Neuronal stem cell (in vitro differentiated cells): Measurements from ENCODE around the gene IGSF11.

ENCODE experiments used
- DNase-seq: peaks from one replicate; pipeline ENCODE4 v3.0.0-alpha.2; 2013; ENCODE audit warnings: low spot score
- H2AFZ ChIP-seq: one replicate; pipeline ENCODE4 v1.6.1; 2013; ENCODE audit warnings: mild to moderate bottlenecking, low read length, inconsistent platforms
- H2AK5ac ChIP-seq: 2 replicates; pipeline ENCODE4 v1.6.1; 2013; ENCODE audit warnings: low read depth, mild to moderate bottlenecking, inconsistent platforms, low read length, moderate library complexity, mixed read lengths
- H2BK120ac ChIP-seq: 2 replicates; pipeline ENCODE4 v1.6.1; 2013; ENCODE audit warnings: low read depth, mild to moderate bottlenecking, inconsistent platforms, low read length, moderate library complexity, mixed read lengths
- H2BK12ac ChIP-seq: one replicate; pipeline ENCODE4 v1.6.1; 2013; ENCODE audit warnings: low read length, inconsistent platforms
- H2BK15ac ChIP-seq: 2 replicates; pipeline ENCODE4 v1.6.1; 2013; ENCODE audit warnings: mild to moderate bottlenecking, low read length, inconsistent platforms, mixed read lengths
- H2BK5ac ChIP-seq: one replicate; pipeline ENCODE4 v1.6.1; 2013; ENCODE audit warnings: inconsistent platforms, mild to moderate bottlenecking, low read length, moderate library complexity
- H3K14ac ChIP-seq: one replicate; pipeline ENCODE4 v1.6.1; 2013; ENCODE audit warnings: low read length, inconsistent platforms
- H3K18ac ChIP-seq: 2 replicates; pipeline ENCODE4 v1.6.1; 2013; ENCODE audit warnings: low read length, inconsistent platforms
- H3K23ac ChIP-seq: 2 replicates; pipeline ENCODE4 v1.6.1; 2013; ENCODE audit warnings: low read depth, mild to moderate bottlenecking, mixed read lengths, low read length, inconsistent platforms; ENCODE audit not compliant: poor library complexity
- H3K27ac ChIP-seq: replicated peaks from 3 replicates; pipeline ENCODE4 v1.5.1; 2013; ENCODE audit warnings: low read length, inconsistent platforms
- H3K27me3 ChIP-seq, 3 experiments: 2 replicates each; pipeline ENCODE4 v1.6.1; 2013; ENCODE audit warnings: low read length in 3 of 3, mild to moderate bottlenecking in 2 of 3, inconsistent platforms in 1 of 3, low read depth in 1 of 3, mixed read lengths in 1 of 3, moderate library complexity in 1 of 3; ENCODE audit not compliant: control insufficient read depth in 3 of 3, insufficient read depth in 3 of 3
- H3K36me3 ChIP-seq, 2 donors: replicated peaks in 1 of 2; 2 replicates each; pipeline ENCODE4 v1.6.1; 2013; ENCODE audit warnings: low read length in 2 of 2; ENCODE audit not compliant: control insufficient read depth in 2 of 2, insufficient read depth in 2 of 2
- H3K4ac ChIP-seq: 2 replicates; pipeline ENCODE4 v1.6.1; 2013; ENCODE audit warnings: inconsistent platforms, mild to moderate bottlenecking, low read length, moderate library complexity
- H3K4me1 ChIP-seq, 2 donors: 1 replicate in 1 of 2; 2 replicates in 1 of 2; pipeline ENCODE4 v1.6.1; 2013; ENCODE audit warnings: low read length in 2 of 2, low read depth in 1 of 2; ENCODE audit not compliant: control insufficient read depth in 2 of 2, insufficient read depth in 1 of 2
- H3K4me2 ChIP-seq: one replicate; pipeline ENCODE4 v1.6.1; 2013; ENCODE audit warnings: mild to moderate bottlenecking, low read length, inconsistent platforms; ENCODE audit not compliant: insufficient read depth, poor library complexity, severe bottlenecking
- H3K4me3 ChIP-seq, 2 donors: 2 replicates each; pipeline ENCODE4 v1.5.1; 2013; ENCODE audit warnings: low read length in 2 of 2, mild to moderate bottlenecking in 2 of 2, inconsistent platforms in 1 of 2, moderate library complexity in 1 of 2
- H3K79me1 ChIP-seq: one replicate; pipeline ENCODE4 v1.6.1; 2013; ENCODE audit warnings: low read depth, mild to moderate bottlenecking, inconsistent platforms, low read length, moderate library complexity
- H3K9ac ChIP-seq: one replicate; pipeline ENCODE4 v1.6.1; 2013; ENCODE audit warnings: mild to moderate bottlenecking, low read depth, low read length, inconsistent platforms; ENCODE audit not compliant: poor library complexity
- H3K9me3 ChIP-seq, 2 donors: replicated peaks in 1 of 2; 2 replicates each; pipeline versions ENCODE3 to v1.6.1; 2013; ENCODE audit warnings: low read length in 2 of 2, mild to moderate bottlenecking in 2 of 2, inconsistent platforms in 1 of 2, low read depth in 1 of 2, mixed read lengths in 1 of 2, moderate library complexity in 1 of 2; ENCODE audit not compliant: control insufficient read depth in 2 of 2, insufficient read depth in 1 of 2
- H4K8ac ChIP-seq: one replicate; pipeline ENCODE4 v1.6.1; 2013; ENCODE audit warnings: low read depth, mild to moderate bottlenecking, inconsistent platforms, low read length, moderate library complexity
- H4K91ac ChIP-seq: one replicate; pipeline ENCODE4 v1.6.1; 2013; ENCODE audit warnings: low read length, low read depth, mild to moderate bottlenecking, inconsistent platforms; ENCODE audit not compliant: poor library complexity
- WGBS, 2 donors: extraction: QIAGEN DNeasy Blood & Tissue Kit; methylation state at CpG; one replicate each; pipeline ENCODE4 v1.1.7; 2013; ENCODE audit warnings: missing lambda C conversion rate in 2 of 2, mixed read lengths in 1 of 2; ENCODE audit not compliant: insufficient read length in 2 of 2, insufficient replicate concordance in 1 of 2; ENCODE audit errors: extremely low coverage in 2 of 2; 5-methylcytosine and 5-hydroxymethylcytosine counted together

The IGSF11 gene

DNA sequence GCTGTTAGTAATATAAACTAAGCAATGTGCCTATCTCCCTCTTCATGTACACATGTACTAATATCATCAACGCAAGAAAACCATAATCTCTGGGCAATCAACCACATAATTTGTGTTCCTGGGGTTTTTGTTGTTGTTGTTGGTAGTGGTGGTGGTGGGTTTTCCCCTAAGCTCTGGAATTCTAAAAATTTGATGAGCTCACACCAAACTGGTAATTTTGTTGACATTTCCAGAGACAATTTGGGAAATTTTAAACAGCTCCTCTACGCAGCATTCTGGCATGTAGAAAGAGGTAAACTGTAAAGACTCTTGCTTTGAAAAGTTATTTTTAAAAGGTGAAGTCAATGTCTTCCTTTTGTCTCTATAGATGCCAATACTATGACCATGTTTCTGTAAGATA is 126.7 kb downstream of the IGSF11 start:
- H2AK5ac ChIP-seq: no peak overlapping the region
- H3K36me3 ChIP-seq: no peaks in the 10 kb centered on the region
- no peak overlapping the region for H3K4me3 ChIP-seq
- no CpG with 5 or more reads among the region's 2 CpGs for WGBS, 2 donors
- no peak overlapping the region for H3K27ac ChIP-seq
- H3K18ac ChIP-seq: no peak overlapping the region
- H2BK12ac ChIP-seq: no peak overlapping the region
- no peak overlapping the region for H3K9ac ChIP-seq
- no peak overlapping the region for H3K4me2 ChIP-seq
- no peaks in the 10 kb centered on the region for H3K4me1 ChIP-seq
- peaks cover 0 to 1% of the 10 kb centered on the region in 2 donors for H3K9me3 ChIP-seq
- H4K8ac ChIP-seq: no peak overlapping the region
- no peak overlapping the region for H3K4ac ChIP-seq
- no peak overlapping the region for H2BK120ac ChIP-seq
- no peak overlapping the region for H2AFZ ChIP-seq
- no peak overlapping the region for H2BK15ac ChIP-seq
- no peak overlapping the region for H4K91ac ChIP-seq
- H2BK5ac ChIP-seq: no peak overlapping the region
- H3K14ac ChIP-seq: no peak overlapping the region
- H3K23ac ChIP-seq: no peak overlapping the region
- no peak for DNase-seq
- H3K27me3 ChIP-seq: no peaks in the 10 kb centered on the region
- H3K79me1 ChIP-seq: no peaks in the 10 kb centered on the region

DNA sequence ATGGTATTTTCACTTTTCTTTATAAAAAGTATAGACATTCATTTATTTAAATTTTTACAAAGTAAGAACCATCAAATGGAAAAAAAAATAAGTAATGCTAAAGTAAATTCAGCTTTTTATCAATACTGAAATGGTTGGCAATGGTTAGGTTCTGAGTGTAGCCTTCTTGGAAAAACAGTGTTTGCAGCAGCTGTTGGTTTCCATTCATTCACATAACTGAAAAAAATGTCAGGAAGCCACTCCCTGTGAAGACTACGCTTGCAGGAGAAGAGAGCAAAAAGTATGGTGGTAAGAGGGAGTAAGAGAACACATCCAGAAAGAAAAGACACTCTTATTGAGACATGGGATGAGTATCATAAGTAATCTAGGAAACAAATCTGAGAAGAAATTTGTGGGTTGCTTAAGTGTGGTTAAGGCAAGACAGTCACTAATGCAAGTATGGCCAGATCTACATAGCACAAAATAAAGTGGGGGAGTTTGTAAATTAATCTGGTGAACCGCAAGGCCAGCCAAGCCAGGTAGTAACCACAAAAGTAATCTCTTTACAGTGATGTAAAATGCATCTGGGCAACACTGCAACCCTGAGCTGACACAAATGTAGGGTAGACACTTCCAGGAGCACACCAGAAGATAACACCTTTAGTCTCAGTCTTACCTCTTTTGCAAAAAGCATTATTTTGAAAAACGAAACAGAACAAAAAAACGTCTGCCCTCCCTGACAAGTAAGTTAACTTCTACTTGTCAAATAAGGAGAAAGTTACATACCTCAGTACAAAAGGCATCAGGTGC is 133.7 kb downstream of the IGSF11 start:
- Histone ChIP-seq H4K8ac (no peak overlapping the region), H3K27me3 (no peaks in the 10 kb centered on the region), H4K91ac (no peak overlapping the region), H3K9me3 (no peaks in the 10 kb centered on the region), H3K4me2 (no peak overlapping the region), H3K36me3 (no peaks in the 10 kb centered on the region), H2AK5ac (no peak overlapping the region), H3K23ac (no peak overlapping the region), H3K18ac (no peak overlapping the region), H2BK120ac (no peak overlapping the region), H3K4ac (no peak overlapping the region), H3K14ac (no peak overlapping the region), H3K9ac (no peak overlapping the region), H2BK5ac (no peak overlapping the region), H3K27ac (no peak overlapping the region), H3K4me3 (peak overlapping the region in 1 of 2 donors; percentile 66), H3K4me1 (no peaks in the 10 kb centered on the region), H2AFZ (no peak overlapping the region), H2BK15ac (no peak overlapping the region), H3K79me1 (no peaks in the 10 kb centered on the region), H2BK12ac (no peak overlapping the region)
- DNase-seq: no peak
- WGBS, 2 donors: no CpG with 5 or more reads among the region's 4 CpGs

DNA sequence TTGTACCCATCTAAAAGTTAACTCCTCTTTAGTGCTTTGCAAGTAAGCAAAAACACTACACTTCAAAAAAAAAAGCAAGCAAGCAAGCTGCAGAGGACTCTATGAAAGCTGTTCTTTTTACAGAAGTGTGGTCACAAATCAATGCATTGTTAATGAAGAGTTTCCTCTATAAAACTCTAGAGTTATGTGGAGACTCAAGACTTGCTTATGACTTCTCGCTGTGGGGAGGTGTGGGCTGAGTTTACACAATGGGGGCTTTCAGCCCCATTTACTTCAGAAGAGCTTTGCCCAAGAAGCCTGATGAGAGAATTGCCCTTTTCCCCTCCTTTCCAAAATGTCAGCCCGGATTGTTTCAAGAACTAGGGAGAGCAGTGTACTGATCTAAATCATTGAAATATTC is 144.4 kb downstream of the IGSF11 start:
- no CpG with 5 or more reads among the region's 2 CpGs for WGBS, 2 donors
- Histone ChIP-seq H2BK12ac (no peak overlapping the region), H3K4ac (no peak overlapping the region), H4K8ac (no peak overlapping the region), H3K27me3 (no peaks in the 10 kb centered on the region), H2AK5ac (no peak overlapping the region), H3K14ac (no peak overlapping the region), H3K23ac (no peak overlapping the region), H2AFZ (no peak overlapping the region), H3K18ac (no peak overlapping the region), H3K79me1 (no peaks in the 10 kb centered on the region), H3K27ac (no peak overlapping the region), H2BK15ac (no peak overlapping the region), H2BK5ac (no peak overlapping the region), H3K4me3 (no peak overlapping the region), H3K36me3 (no peaks in the 10 kb centered on the region), H3K4me1 (no peaks in the 10 kb centered on the region), H2BK120ac (no peak overlapping the region), H3K9me3 (no peaks in the 10 kb centered on the region), H3K4me2 (no peak overlapping the region), H4K91ac (no peak overlapping the region), H3K9ac (no peak overlapping the region)
- DNase-seq: no peak

DNA sequence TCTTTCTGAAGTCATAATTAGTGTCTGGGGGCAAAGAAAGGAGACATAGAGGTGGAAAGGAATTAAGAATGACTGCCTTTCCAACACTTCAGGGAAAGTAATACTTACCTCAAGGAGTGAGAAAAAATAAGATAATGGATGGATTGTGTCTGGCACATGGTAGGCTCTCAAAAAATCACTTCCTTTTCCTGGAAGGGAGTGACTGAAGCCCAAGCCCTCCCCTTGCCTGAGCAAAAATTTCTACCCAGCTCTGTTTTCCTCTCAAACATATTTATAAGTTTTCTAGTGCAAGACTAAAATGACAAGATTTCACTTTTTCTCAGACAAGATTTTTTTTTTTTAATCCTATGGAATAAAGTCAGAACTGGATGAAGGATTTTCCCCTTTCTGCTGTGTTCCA is 145.0 kb downstream of the IGSF11 start:
- Histone ChIP-seq H2BK12ac (no peak overlapping the region), H3K79me1 (no peaks in the 10 kb centered on the region), H3K9ac (no peak overlapping the region), H2AFZ (no peak overlapping the region), H4K8ac (no peak overlapping the region), H3K36me3 (no peaks in the 10 kb centered on the region), H2BK15ac (no peak overlapping the region), H2BK120ac (no peak overlapping the region), H3K4me1 (no peaks in the 10 kb centered on the region), H3K18ac (no peak overlapping the region), H3K4me2 (no peak overlapping the region), H3K27me3 (no peaks in the 10 kb centered on the region), H2AK5ac (no peak overlapping the region), H3K4me3 (no peak overlapping the region), H3K23ac (no peak overlapping the region), H3K4ac (no peak overlapping the region), H4K91ac (no peak overlapping the region), H2BK5ac (no peak overlapping the region), H3K14ac (no peak overlapping the region), H3K9me3 (no peaks in the 10 kb centered on the region), H3K27ac (no peak overlapping the region)
- no peak for DNase-seq
